Hepatocyte (in vitro differentiated cells): Measurements from ENCODE around the gene CABCOCO1.

Source experiments
- CTCF ChIP-seq: fragments of 200-600 bp; sonication (generic); IDR thresholded peaks from 2 replicates; pipeline ENCODE4 v1.5.1; 2016; ENCODE audit warnings: antibody characterized with exemption, mild to moderate bottlenecking; ENCODE audit not compliant: poor library complexity
- EZH2 ChIP-seq: fragments of 200-600 bp; sonication (generic); IDR thresholded peaks from 2 replicates; pipeline ENCODE4 v1.6.1; 2016; ENCODE audit warnings: antibody characterized with exemption, mild to moderate bottlenecking, borderline replicate concordance

GRCh38 chr10:61774031-61774430 lies 111.3 kb downstream of the CABCOCO1 start:
- TF ChIP-seq CTCF (no peak), EZH2 (no peak)
